GM10266 (cell line): Measurements from ENCODE around the gene DIP2C.
"Not testable (repeated sequence)": the region's sequence is repeated elsewhere in the genome, so short reads cannot be mapped to it uniquely, and the experiment has no call there.

Source experiments
- DNase-seq: peaks from one replicate; pipeline ENCODE4 v3.0.0; 2012; ENCODE audit errors: extremely low spot score
- CTCF ChIP-seq: IDR thresholded peaks from 2 replicates; pipeline ENCODE4 v1.5.1; 2012; ENCODE audit warnings: mild to moderate bottlenecking, low read depth; ENCODE audit not compliant: control insufficient read depth, insufficient read depth; ENCODE audit errors: missing control alignments

The DIP2C gene

GRCh38 chr10:656883-657282 is 32.6 kb downstream of the DIP2C start:
- no peak for TF ChIP-seq CTCF

GRCh38 chr10:655184-655583 is 34.3 kb downstream of the DIP2C start:
- TF ChIP-seq CTCF: no peak
- DNase-seq: no peak

More at GRCh38 chr10:656883-657282, 32.6 kb downstream of the DIP2C start:
- DNase-seq: no peak

GRCh38 chr10:654647-654996 is 34.8 kb downstream of the DIP2C start:
- no peak for DNase-seq

GRCh38 chr10:653991-654646 is 35.3 kb downstream of the DIP2C start:
- TF ChIP-seq CTCF: no peak
- DNase-seq: no peak

More at GRCh38 chr10:654647-654996, 34.8 kb downstream of the DIP2C start:
- no peak for TF ChIP-seq CTCF

GRCh38 chr10:652832-653459 is 36.5 kb downstream of the DIP2C start:
- DNase-seq: not testable (repeated sequence)

GRCh38 chr10:652233-652632 is 37.2 kb downstream of the DIP2C start:
- TF ChIP-seq CTCF: no peak
- DNase-seq: no peak

- no peak for DNase-seq
- TF ChIP-seq CTCF: no peak
Observed at GRCh38 chr10:651692-652091, 37.8 kb downstream of the DIP2C start.
